SU-DHL-6 (cell line): Measurements from ENCODE around the gene DGLUCY.

ENCODE experiments used
- H2AFZ ChIP-seq: fragments of 200-600 bp; sonication (generic); 2 replicates; pipeline ENCODE4 v1.6.1; 2014; ENCODE audit warnings: low read depth, mild to moderate bottlenecking, moderate library complexity, mixed read lengths, antibody characterized with exemption, low read length; ENCODE audit not compliant: severe bottlenecking
- H3F3A ChIP-seq: fragments of 200-600 bp; shearing (Covaris generic); 2 replicates; pipeline ENCODE4 v1.6.0; 2016; ENCODE audit warnings: antibody characterized with exemption, mild to moderate bottlenecking; ENCODE audit not compliant: insufficient read depth
- H3K27ac ChIP-seq: fragments of 200-600 bp; sonication (generic); 2 replicates; pipeline ENCODE4 v1.5.1; 2016; ENCODE audit warnings: low read depth, mild to moderate bottlenecking, low read length, moderate library complexity, mixed read lengths
- H3K27me3 ChIP-seq: fragments of 200-600 bp; sonication (generic), shearing (Covaris generic); 2 replicates; pipeline ENCODE4 v1.6.0; 2014; ENCODE audit warnings: mild to moderate bottlenecking, low read length
- H3K36me3 ChIP-seq: fragments of 200-600 bp; sonication (generic); 2 replicates; pipeline ENCODE4 v1.6.1; 2014; ENCODE audit warnings: mild to moderate bottlenecking, low read length, mixed read lengths
- H3K4me2 ChIP-seq: fragments of 300-600, 200-600 bp; shearing (Covaris generic), sonication (generic); 2 replicates; pipeline ENCODE4 v1.6.0; 2014; ENCODE audit warnings: low read length, low read depth, mild to moderate bottlenecking; ENCODE audit not compliant: poor library complexity, severe bottlenecking
- H3K4me3 ChIP-seq: fragments of 200-600 bp; sonication (generic); 2 replicates; pipeline ENCODE4 v1.5.1; 2014; ENCODE audit warnings: antibody characterized with exemption, low read length, mild to moderate bottlenecking, mixed read lengths; ENCODE audit not compliant: insufficient read depth, poor library complexity, severe bottlenecking
- H3K79me2 ChIP-seq: fragments of 200-600 bp; sonication (generic); 2 replicates; pipeline ENCODE4 v1.6.1; 2014; ENCODE audit warnings: mild to moderate bottlenecking, low read length, moderate library complexity; ENCODE audit not compliant: insufficient read depth
- H3K9ac ChIP-seq: fragments of 200-600 bp; sonication (generic); 2 replicates; pipeline ENCODE4 v1.7.0; 2014; ENCODE audit warnings: mild to moderate bottlenecking, low read length
- H3K9me2 ChIP-seq: fragments of 200-600 bp; sonication (generic); replicated peaks from 2 replicates; pipeline ENCODE4 v1.6.1; 2014; ENCODE audit warnings: low read length; ENCODE audit not compliant: insufficient read depth
- H3K9me3 ChIP-seq: fragments of 200-600 bp; sonication (generic); 2 replicates; pipeline ENCODE4 v1.6.1; 2014; ENCODE audit warnings: low read length, mixed read lengths; ENCODE audit not compliant: insufficient read depth
- H4K20me1 ChIP-seq: fragments of 200-600 bp; sonication (generic); 2 replicates; pipeline ENCODE4 v1.6.1; 2014; ENCODE audit warnings: low read depth, mild to moderate bottlenecking, antibody characterized with exemption, low read length, moderate library complexity, mixed read lengths
- EZH2phosphoT487 ChIP-seq: fragments of 200-600 bp; sonication (generic), shearing (Covaris generic); conservative IDR thresholded peaks from 2 replicates; pipeline ENCODE4 v1.6.1; 2018; ENCODE audit warnings: mild to moderate bottlenecking, antibody characterized with exemption, low read length, moderate library complexity, mixed read lengths
- TF ChIP-seq, protein P1 (sequence below): fragments of 200-600 bp; sonication (generic); IDR thresholded peaks from one replicate; pipeline ENCODE4 v1.5.1; 2017; ENCODE audit warnings: antibody characterized with exemption, mild to moderate bottlenecking, low read length, moderate library complexity; ENCODE audit not compliant: insufficient read depth, poor library complexity, severe bottlenecking

The DGLUCY gene

DNA sequence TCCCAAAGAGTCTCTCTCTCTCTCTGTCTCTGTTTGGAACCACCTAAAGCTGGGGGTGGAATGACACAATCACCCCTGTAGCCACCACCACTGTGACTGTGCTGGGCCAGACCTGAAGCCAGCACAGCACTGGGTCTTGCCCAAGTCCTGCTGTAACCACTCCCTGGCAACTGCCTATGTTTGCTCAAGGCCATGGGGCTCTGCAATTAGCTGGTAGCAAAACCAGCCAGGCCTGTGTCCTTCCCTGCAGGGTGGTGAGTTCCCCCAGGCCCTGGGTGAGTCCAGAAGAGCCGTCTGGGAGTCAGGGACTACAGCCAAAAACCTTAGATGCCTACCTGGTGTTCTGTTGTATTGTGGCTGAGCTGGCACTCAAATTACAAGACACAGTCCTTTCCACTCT is 50.8 kb downstream of the DGLUCY start:
- Histone ChIP-seq H2AFZ (no peak overlapping the region), H3K27me3 (no peaks in the 10 kb centered on the region), H3F3A (no peaks in the 10 kb centered on the region), H3K79me2 (no peaks in the 10 kb centered on the region), H3K4me3 (no peak overlapping the region), H3K9me2 (no peaks in the 10 kb centered on the region), H3K36me3 (peaks cover 3% of the 10 kb centered on the region; the same call in 1 of the 2 replicates), H3K4me2 (no peak overlapping the region), H3K9me3 (no peaks in the 10 kb centered on the region), H4K20me1 (no peaks in the 10 kb centered on the region), H3K9ac (no peak overlapping the region), H3K27ac (no peak overlapping the region)
- TF ChIP-seq EZH2phosphoT487: no peak

DNA sequence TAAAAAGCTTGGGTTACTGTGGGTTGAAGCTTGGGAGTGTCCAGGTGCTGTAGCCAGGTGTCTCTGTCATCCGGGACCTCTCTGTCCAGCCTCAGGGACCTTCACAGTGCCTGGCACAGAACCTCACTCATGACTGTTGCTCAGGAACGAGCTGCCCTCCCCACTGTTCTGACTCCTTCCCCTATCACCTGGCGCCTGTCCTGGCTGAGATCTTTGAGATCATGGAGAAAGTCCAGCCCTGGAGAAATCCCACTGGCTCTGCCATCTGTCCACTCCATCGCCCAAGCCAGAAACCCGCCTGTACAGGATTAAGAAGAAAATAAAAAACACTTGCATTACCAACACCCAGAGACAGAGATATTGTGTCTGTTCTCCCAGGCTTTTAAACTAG is 53.5 kb downstream of the DGLUCY start:
- no peak overlapping the region for H3K9ac ChIP-seq
- H3K79me2 ChIP-seq: no peaks in the 10 kb centered on the region
- no peak overlapping the region for H3K27ac ChIP-seq

DNA sequence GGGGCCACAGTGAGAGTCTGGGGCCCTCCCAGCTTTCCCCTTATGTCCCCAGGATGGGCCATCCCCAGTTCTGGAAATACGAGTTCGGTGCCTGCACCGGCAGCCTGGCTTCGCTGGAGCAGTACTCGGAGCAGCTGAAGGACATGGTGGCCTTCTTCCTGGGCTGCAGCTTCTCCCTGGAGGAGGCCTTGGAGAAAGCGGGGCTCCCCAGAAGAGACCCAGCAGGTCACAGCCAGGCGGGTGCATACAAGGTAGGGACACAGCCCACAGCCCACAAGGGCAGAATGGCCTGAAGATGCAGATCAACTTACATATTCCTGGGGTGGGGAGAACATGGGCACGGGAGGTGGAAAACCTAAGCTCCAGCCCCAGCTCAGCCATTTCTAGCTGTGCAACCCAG is 56.1 kb downstream of the DGLUCY start:
- Histone ChIP-seq H3K27me3 (no peaks in the 10 kb centered on the region), H3K27ac (no peak overlapping the region), H4K20me1 (no peaks in the 10 kb centered on the region), H3F3A (no peaks in the 10 kb centered on the region), H3K9ac (no peak overlapping the region), H3K9me2 (no peaks in the 10 kb centered on the region), H3K9me3 (no peaks in the 10 kb centered on the region), H3K4me2 (no peak overlapping the region), H3K4me3 (no peak overlapping the region), H3K36me3 (no peaks in the 10 kb centered on the region), H3K79me2 (no peaks in the 10 kb centered on the region), H2AFZ (no peak overlapping the region)
- TF ChIP-seq, protein P1, sequence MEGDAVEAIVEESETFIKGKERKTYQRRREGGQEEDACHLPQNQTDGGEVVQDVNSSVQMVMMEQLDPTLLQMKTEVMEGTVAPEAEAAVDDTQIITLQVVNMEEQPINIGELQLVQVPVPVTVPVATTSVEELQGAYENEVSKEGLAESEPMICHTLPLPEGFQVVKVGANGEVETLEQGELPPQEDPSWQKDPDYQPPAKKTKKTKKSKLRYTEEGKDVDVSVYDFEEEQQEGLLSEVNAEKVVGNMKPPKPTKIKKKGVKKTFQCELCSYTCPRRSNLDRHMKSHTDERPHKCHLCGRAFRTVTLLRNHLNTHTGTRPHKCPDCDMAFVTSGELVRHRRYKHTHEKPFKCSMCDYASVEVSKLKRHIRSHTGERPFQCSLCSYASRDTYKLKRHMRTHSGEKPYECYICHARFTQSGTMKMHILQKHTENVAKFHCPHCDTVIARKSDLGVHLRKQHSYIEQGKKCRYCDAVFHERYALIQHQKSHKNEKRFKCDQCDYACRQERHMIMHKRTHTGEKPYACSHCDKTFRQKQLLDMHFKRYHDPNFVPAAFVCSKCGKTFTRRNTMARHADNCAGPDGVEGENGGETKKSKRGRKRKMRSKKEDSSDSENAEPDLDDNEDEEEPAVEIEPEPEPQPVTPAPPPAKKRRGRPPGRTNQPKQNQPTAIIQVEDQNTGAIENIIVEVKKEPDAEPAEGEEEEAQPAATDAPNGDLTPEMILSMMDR: no peak
- TF ChIP-seq EZH2phosphoT487: no peak

More for the DNA sequence above, 53.5 kb downstream of the DGLUCY start:
- no peak overlapping the region for H3K4me2 ChIP-seq
- H3K4me3 ChIP-seq: no peak overlapping the region
- no peaks in the 10 kb centered on the region for H3F3A ChIP-seq
- no peak for TF ChIP-seq EZH2phosphoT487
- TF ChIP-seq, protein P1: no peak
- H3K36me3 ChIP-seq: no peaks in the 10 kb centered on the region; the same call in 1 of the 2 replicates
- no peak overlapping the region for H2AFZ ChIP-seq
- no peaks in the 10 kb centered on the region for H3K9me3 ChIP-seq
- H3K27me3 ChIP-seq: no peaks in the 10 kb centered on the region
- H4K20me1 ChIP-seq: no peaks in the 10 kb centered on the region
- H3K9me2 ChIP-seq: no peaks in the 10 kb centered on the region

DNA sequence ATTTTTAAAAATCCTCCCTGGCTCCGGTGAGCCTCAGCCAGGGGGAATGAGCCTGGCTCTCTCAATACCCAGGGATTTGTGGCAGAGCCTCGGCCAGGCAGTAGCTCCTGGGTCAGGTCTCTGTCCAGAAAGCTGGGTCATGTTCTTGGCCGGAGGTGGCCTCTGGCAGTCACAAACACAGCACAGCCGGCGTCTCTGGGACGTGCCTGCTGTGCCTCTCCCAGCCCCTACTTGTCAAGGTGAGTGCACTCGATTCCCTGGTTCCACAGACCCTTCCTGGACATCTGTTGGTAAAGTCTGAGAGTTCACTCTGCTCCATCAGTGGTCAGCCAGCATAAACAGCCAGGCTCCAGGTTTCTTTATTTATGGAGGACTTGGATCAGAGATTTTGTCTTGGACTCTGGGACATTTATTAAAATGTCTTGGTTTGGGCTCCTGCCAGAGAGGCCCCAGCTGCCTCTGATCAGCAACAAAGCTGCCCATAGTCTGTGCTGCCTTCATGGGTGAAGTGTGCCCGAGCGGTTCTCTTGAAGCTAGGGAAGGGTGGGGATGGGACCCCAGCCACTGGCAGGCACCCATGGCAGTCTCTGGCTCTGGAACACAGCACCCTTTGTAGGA is 56.7 kb downstream of the DGLUCY start:
- no peaks in the 10 kb centered on the region for H3K9me3 ChIP-seq
- no peaks in the 10 kb centered on the region for H3K79me2 ChIP-seq
- no peak overlapping the region for H3K4me3 ChIP-seq
- no peaks in the 10 kb centered on the region for H3F3A ChIP-seq
- TF ChIP-seq, protein P1: no peak
- TF ChIP-seq EZH2phosphoT487: no peak
- H3K27ac ChIP-seq: no peak overlapping the region
- H4K20me1 ChIP-seq: no peaks in the 10 kb centered on the region
- H2AFZ ChIP-seq: no peak overlapping the region
- no peaks in the 10 kb centered on the region for H3K36me3 ChIP-seq
- no peaks in the 10 kb centered on the region for H3K27me3 ChIP-seq
- no peak overlapping the region for H3K9ac ChIP-seq
- no peaks in the 10 kb centered on the region for H3K9me2 ChIP-seq
- no peak overlapping the region for H3K4me2 ChIP-seq
